Uterine smooth muscle cell (primary cell): ENCODE data around the gene ENAH. TPM values are rescaled to one million over a fixed set of nuclear protein-coding genes. Genes with fewer than 3 reads are reported as not detected.

Experiments used
- total RNA-seq: library from RNA; depleted of rRNA; stranded (reverse); fragments of >200 nt; gene quantifications from 2 replicates; pipeline ENCODE4 v1.2.3, GENCODE V29; 2014

ENAH gene
- 61.8 and 72.2 TPM in 2 replicates for total RNA-seq

DNA sequence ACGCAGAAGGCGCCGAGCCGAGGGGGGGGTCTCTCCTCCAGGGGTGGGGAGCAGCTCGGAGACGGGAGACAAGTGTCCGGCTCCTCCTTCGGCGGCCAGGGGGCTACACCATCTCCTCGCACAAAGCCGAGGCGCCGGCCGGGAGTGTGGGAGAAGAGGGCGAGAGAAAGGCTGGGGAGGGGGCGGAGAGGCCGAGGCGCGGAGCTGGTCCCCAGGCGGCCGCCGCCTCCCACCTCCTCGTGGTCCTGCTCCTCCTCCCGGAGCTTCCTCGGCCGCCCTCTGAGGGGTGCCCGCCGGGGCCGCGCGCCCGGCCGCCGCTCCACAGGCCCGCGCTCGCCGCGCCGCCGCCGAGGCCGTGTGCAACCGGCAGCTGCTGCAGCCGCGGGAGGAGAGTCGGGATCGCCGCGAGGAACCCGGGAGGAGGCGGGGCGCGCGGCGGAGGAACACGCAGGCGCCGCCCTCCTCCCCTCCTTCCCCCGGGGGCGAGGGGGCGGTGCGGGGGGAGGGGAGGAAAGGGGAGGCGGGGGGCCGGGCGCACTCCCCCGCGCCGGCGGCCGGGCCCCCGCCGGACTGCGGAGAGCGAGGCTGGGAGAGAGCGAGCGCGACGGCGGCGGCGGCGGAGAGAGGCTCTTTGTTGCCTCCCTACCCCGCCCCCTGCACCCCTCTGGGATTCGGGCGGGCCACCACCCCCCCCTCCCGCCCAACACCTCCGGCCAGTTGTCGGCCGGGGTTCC lies at the start of gene ENAH:
ENAH (minus strand) TSS at position 395 of the 734 bp plus-strand sequence. CDS start 433 bp downstream, outside the sequence.

Other genes starting within 250 kb of the ENAH start
- gene LBR, start 225.1 kb downstream of the ENAH start, total RNA-seq: 52.2 and 103 TPM in 2 replicates
- gene SRP9, start 124.7 kb upstream of the ENAH start, total RNA-seq: 236 and 303 TPM in 2 replicates
- 8.0 and 21.7 TPM in 2 replicates for gene EPHX1, start 157.0 kb upstream of the ENAH start, total RNA-seq
- gene TMEM63A, start 229.3 kb upstream of the ENAH start, total RNA-seq: 15.2 and 20.5 TPM in 2 replicates
- gene LEFTY1, start 236.0 kb upstream of the ENAH start, total RNA-seq: not detected in 2 replicates